Nucleus accumbens (tissue), 56 donors: ENCODE results near the gene CSNK1D.
"Not testable (repeated sequence)": the region's sequence is repeated elsewhere in the genome, so short reads cannot be mapped to it uniquely, and the experiment has no call there.

Experiments
- DNase-seq, 56 donors: peaks; one replicate each; lab custom pipeline; 2025; lab: John Stamatoyannopoulos, UW

Gene CSNK1D

GRCh38 chr17:82276938-82277337, 3.4 kb upstream of the CSNK1D start:
- DNase-seq, result no peak

GRCh38 chr17:82275326-82275725, 1.8 kb upstream of the CSNK1D start:
- no peak for DNase-seq

- DNase-seq, result no peak
Measured at GRCh38 chr17:82274134-82275020, 877 bp upstream of the CSNK1D start.

- peak in 17 of 56 donors; percentile 24 to 69 (median 46) for DNase-seq
Measured at GRCh38 chr17:82272495-82273326, 789 bp downstream of the CSNK1D start.

GRCh38 chr17:82271401-82271800, 2.1 kb downstream of the CSNK1D start:
- no peak for DNase-seq

GRCh38 chr17:82270651-82271050, 2.8 kb downstream of the CSNK1D start:
- no peak for DNase-seq

GRCh38 chr17:82269882-82270500, 3.5 kb downstream of the CSNK1D start:
- no peak for DNase-seq

- DNase-seq, result no peak
Measured at GRCh38 chr17:82269138-82269881, 4.2 kb downstream of the CSNK1D start.

GRCh38 chr17:82267575-82268379, 5.7 kb downstream of the CSNK1D start:
- DNase-seq, result peak in 54 of 56 donors; percentile 20 to 95 (median 83)

GRCh38 chr17:82266142-82266541, 7.4 kb downstream of the CSNK1D start:
- DNase-seq, result no peak

GRCh38 chr17:82263641-82264040, 9.9 kb downstream of the CSNK1D start:
- no peak for DNase-seq

- no peak for DNase-seq
Measured at GRCh38 chr17:82262344-82262743, 11.2 kb downstream of the CSNK1D start.

GRCh38 chr17:82259972-82260961, 13.2 kb downstream of the CSNK1D start:
- not testable (repeated sequence) for DNase-seq

- no peak for DNase-seq
Measured at GRCh38 chr17:82258555-82258954, 14.9 kb downstream of the CSNK1D start.

GRCh38 chr17:82257473-82257872, 16.0 kb downstream of the CSNK1D start:
- peak in 42 of 56 donors; percentile 15 to 83 (median 51) for DNase-seq

GRCh38 chr17:82256242-82256885, 17.1 kb downstream of the CSNK1D start:
- DNase-seq, result no peak

GRCh38 chr17:82255402-82255972, 18.0 kb downstream of the CSNK1D start:
- DNase-seq, result no peak
